ENCODE results near the gene RELN.

Gene RELN

DNA sequence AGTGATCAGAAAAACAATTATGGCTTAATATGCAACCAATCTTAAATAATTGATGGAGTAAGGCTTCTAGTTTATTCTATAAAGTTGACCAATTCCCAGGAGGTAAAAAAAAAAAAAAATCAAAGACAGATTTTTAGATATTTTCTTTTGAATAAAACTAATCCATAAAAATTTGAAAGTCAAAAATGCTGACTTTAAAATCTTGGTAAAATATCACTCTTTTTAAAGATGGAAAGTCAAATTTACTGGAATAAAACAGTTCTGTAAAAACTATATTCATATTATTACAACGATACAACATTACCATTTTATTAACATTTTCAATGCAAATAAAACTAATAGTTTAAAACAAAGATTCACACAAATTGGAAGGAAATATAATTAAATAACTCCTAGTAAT is 5.4 kb downstream of the RELN start:
- FAIRE-seq = no peak
- no peak for DNase-seq (ENCODE audit: insufficient read length, low spot score)
- TF ChIP-seq, protein P1, sequence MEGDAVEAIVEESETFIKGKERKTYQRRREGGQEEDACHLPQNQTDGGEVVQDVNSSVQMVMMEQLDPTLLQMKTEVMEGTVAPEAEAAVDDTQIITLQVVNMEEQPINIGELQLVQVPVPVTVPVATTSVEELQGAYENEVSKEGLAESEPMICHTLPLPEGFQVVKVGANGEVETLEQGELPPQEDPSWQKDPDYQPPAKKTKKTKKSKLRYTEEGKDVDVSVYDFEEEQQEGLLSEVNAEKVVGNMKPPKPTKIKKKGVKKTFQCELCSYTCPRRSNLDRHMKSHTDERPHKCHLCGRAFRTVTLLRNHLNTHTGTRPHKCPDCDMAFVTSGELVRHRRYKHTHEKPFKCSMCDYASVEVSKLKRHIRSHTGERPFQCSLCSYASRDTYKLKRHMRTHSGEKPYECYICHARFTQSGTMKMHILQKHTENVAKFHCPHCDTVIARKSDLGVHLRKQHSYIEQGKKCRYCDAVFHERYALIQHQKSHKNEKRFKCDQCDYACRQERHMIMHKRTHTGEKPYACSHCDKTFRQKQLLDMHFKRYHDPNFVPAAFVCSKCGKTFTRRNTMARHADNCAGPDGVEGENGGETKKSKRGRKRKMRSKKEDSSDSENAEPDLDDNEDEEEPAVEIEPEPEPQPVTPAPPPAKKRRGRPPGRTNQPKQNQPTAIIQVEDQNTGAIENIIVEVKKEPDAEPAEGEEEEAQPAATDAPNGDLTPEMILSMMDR (IDR thresholded peaks at IDR 0.05; ENCODE audit: insufficient read depth, missing control alignments) = no peak

DNA sequence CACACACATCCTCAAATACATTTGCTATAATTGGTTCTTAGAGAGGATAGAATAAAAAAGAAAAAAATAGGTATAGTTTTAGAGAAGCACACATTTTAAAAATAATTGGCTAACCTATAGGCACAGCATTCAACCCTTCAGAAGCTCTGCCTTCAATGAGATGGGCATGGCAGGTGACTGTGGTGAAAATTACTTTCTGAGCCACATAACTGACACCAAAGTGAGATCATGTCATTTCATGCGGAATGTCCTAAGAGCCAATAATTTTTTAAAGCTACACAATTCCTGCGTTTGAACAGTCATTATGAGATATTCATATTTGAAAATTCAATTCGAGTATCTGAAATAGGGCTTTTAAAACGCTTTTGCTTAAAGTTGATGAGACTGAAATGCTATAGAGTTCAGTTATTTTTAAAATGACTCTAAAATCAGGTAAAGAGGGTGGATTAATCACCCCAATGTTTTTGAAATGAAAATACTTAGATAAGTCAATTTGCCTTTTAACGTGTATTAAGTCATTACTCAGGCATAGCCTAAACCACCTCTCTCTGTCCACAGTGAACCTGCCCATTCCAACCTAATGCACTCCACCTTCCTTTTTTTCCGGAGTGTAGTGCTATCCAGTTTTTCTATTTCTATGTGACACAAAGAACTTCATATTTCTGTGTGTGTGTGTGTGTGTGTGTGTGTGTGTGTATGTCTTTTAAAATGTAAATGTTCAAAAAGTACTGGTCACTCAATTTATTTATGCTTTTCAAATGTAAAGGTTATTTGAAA is 6.1 kb downstream of the RELN start:
- TF ChIP-seq, protein P1 (IDR thresholded peaks at IDR 0.05; ENCODE audit: insufficient read depth, missing control alignments) = no peak
- FAIRE-seq (no peak), DNase-seq (ENCODE audit: insufficient read length, low spot score) (no peak)

DNA sequence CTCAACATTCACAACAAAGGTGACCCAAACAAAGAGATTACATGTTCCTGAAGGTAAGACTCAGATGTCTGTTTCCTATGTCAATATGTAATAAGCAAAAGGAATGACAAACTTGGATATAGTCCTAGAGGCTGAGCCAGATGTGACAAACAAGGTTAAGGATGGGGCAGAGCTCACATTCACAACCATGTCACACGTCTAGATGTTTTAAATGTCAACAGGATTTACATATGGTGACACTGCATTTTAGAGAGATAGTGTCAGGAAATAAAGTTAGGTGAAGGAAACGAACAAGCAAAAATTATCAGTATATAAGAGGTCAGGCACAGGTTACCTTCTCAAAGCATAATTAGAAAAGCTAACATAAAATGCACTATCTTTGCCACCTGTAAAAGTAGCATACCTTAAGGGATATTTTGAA is 8.4 kb downstream of the RELN start:
- FAIRE-seq (no peak), DNase-seq (ENCODE audit: insufficient read length, low spot score) (no peak)
- TF ChIP-seq, protein P1 (IDR thresholded peaks at IDR 0.05; ENCODE audit: insufficient read depth, missing control alignments) = no peak

DNA sequence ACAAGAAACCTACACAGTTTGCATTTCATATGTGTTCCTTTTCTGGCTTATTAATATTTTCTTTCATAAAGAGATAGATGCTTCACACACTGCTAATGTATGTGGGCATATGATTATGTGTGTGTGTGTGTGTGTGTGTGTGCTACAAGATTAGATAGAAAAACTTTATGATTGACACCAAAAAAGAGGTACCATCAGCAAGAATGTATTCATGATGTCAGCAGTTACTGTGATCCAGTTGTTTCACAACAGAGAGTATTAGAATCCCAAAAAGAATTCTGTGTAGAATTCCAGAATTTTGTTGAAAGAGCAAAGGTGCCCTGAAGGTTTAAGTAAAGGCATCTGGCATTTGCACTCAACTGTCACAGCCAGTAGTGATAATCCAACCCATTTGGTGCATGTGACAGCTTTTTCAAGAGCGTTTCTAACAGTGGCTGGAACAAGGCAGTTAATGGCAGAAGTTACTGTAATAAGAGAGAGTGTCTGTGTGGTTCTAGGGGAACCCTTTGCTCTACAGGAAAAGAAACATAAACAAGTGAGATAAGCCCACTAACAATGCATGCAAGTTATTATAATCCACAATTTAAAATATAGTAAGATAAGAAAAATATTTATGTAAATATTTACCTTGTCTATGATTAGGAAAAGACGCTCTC is 16.6 kb downstream of the RELN start:
- FAIRE-seq (no peak), DNase-seq (ENCODE audit: insufficient read length, low spot score) (no peak)
- TF ChIP-seq, protein P1 (IDR thresholded peaks at IDR 0.05; ENCODE audit: insufficient read depth, missing control alignments) = no peak

DNA sequence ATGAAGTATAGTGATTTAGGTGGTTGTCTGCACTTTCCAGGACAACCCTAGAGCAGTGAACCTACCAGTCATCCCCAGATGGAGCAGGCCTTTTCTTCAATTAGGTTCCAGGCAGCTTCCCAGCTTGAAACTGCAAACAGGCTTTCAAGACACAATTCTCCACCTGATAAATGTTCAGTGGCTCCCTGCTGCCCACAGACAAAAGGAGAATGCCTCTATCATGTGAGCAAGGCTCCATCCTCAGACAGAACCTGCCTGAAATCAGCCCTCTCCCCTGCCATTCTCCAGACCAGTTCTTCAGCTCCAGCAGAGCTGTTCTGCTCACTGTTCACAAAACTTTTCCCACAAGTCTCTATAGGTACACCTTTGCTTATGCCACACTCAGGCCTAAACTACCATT is 22.1 kb downstream of the RELN start:
- no peak for FAIRE-seq
- TF ChIP-seq, protein P1 (IDR thresholded peaks at IDR 0.05; ENCODE audit: insufficient read depth, missing control alignments) = no peak
- no peak for DNase-seq (ENCODE audit: insufficient read length, low spot score)

DNA sequence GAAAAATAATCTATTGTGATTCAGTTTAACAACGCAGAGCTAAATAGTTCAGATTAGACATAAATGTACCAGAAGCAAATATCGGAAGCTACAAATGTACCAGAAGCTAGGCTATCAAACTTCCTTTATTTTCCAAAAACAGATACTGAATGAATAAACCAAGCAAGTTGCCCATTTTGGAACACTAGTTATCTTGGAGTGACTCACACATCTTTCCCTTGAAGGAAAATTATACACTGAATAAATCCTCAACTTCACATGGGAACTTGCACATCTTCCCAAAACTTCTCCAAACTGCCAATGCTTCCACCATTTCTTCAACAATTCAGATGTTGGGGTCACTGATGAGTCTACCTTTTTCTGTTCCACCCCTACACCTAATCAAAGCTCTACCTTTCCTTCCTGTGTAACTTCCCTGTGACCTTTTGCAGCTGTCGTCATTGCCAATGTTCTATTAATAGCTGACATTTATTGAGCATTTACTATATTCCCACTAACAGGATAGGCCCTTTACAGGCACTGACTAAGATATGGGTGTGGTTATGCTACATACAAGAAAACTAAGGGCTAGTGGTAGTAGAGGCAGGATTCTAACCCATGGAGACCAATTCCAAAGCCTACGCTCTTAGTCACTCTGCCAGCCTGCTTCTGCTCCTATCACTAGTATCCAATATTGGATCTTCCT is 22.7 kb downstream of the RELN start:
- TF ChIP-seq, protein P1 (IDR thresholded peaks at IDR 0.05; ENCODE audit: insufficient read depth, missing control alignments) = no peak
- no peak for FAIRE-seq
- DNase-seq (ENCODE audit: insufficient read length, low spot score) = no peak

All from D721Med (cell line).